ENCODE data around the gene F5. TPM values are rescaled to one million over a fixed set of nuclear protein-coding genes. Genes with fewer than 3 reads are reported as not detected.
A peak's percentile ranks its signal among the peaks of the same experiment; 100 is the strongest.

Gene F5
- total and polyA plus RNA-seq, 10 of the 15 experiments (the other 5 are each of a cell fraction or from before 2014, with no cell fraction given) = under 0.01 to 3.8 (median 0.40) TPM

- ChIA-PET CTCF (no interaction called here), POLR2A (no interaction called here), RAD21 (ENCODE audit: unreplicated experiment) (no interaction called here), SMC1A (ENCODE audit: uncharacterized antibody, unreplicated experiment) (interaction anchor here (1.1 kb wide), 1 partner anchor 124 kb away, joined by 5 read pairs; no protein-coding TSS in a partner anchor)
- intact Hi-C loops (cut with micrococcal nuclease; ENCODE audit: unreplicated experiment) (loop anchor here (5.0 kb wide), 1 partner anchor 36 kb away; no protein-coding TSS in a partner anchor), in situ Hi-C loops (cut with MboI) (no loop called here)
- no peak overlapping the region for H3K4me3 ChIP-seq
- BruUV-seq (replicated peaks) = no TSS peak
- H3K36me3 ChIP-seq (ENCODE audit: control insufficient read depth in 2 of 2, insufficient read depth in 2 of 2, low read length in 1 of 2) = no peaks in the 10 kb centered on the region
- peaks cover 5% of the 10 kb centered on the region; the same call in 1 of the 2 replicates for H3K4me1 ChIP-seq (ENCODE audit: control insufficient read depth, insufficient read depth, low read length)
- ATAC-seq = no peak
- H2AFZ ChIP-seq (ENCODE audit: control insufficient read depth, low read depth, low read length) = no peak overlapping the region
- no peaks in the 10 kb centered on the region; a peak in 1 of 4 replicates for H3K27me3 ChIP-seq (replicated peaks in 1 of 2; ENCODE audit: control insufficient read depth in 2 of 2, insufficient read depth in 2 of 2, low read length in 1 of 2)
- DNase-seq (ENCODE audit: low read depth, low spot score) = no peak
- H3K9me3 ChIP-seq (replicated peaks; ENCODE audit: control insufficient read depth, insufficient read depth, low read length) = no peaks in the 10 kb centered on the region
- H3K27ac ChIP-seq (ENCODE audit: control insufficient read depth, insufficient read depth) = no peak overlapping the region
- H3K4me2 ChIP-seq (ENCODE audit: control insufficient read depth, insufficient read depth) = no peak overlapping the region
- H3K9ac ChIP-seq (ENCODE audit: control insufficient read depth, insufficient read depth, low read length) = no peak overlapping the region
- no peaks in the 10 kb centered on the region for H4K20me1 ChIP-seq (ENCODE audit: control insufficient read depth, insufficient read depth)
- 0% methylated on average over 1 of the region's 1 CpG for WGBS (ENCODE audit: insufficient coverage, insufficient replicate concordance, low lambda C conversion rate, missing lambda C conversion rate)
- no peak for TF ChIP-seq GATAD2B (conservative IDR thresholded peaks at IDR 0.05; ENCODE audit: low read depth)
- TF ChIP-seq, protein P1, sequence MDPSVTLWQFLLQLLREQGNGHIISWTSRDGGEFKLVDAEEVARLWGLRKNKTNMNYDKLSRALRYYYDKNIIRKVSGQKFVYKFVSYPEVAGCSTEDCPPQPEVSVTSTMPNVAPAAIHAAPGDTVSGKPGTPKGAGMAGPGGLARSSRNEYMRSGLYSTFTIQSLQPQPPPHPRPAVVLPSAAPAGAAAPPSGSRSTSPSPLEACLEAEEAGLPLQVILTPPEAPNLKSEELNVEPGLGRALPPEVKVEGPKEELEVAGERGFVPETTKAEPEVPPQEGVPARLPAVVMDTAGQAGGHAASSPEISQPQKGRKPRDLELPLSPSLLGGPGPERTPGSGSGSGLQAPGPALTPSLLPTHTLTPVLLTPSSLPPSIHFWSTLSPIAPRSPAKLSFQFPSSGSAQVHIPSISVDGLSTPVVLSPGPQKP (IDR thresholded peaks at IDR 0.05; ENCODE audit: low read depth, low read length) = no peak
- TF ChIP-seq TCF12 (IDR thresholded peaks at IDR 0.05; ENCODE audit: low read depth, low read length) = no peak
- no peak for FAIRE-seq
- H3K79me2 ChIP-seq (ENCODE audit: control insufficient read depth, insufficient read depth, low read length) = no peaks in the 10 kb centered on the region
These were observed 1.8 kb upstream of the F5 start for GRCh38 chr1:169588112-169588511.

DNA sequence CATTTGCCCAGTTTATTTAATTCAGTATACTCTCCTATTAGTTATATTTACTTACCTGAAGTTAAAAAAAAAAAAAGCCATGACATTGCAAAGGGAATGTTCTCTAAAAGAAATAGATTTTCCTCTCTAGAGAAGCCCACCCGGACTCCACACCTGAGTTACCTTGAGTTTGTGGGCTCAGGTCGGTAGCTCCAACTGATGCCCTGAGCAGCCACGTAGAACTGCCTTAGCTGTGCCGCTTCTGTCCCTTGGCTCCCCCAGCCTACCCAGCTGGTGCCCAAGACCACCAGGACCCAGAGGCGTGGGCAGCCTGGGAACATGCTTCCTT, 250 bp downstream of the F5 start:
- WGBS (ENCODE audit: insufficient coverage, insufficient replicate concordance, low lambda C conversion rate, missing lambda C conversion rate) = 1% methylated on average over 5 of the region's 5 CpGs
- DNase-seq (ENCODE audit: low read depth, low spot score) (no peak), FAIRE-seq (no peak), ATAC-seq (peak; percentile 52)
- SMC1A ChIA-PET (ENCODE audit: uncharacterized antibody, unreplicated experiment) = interaction anchor here (0.8 to 2.7 kb wide), 10 partner anchors 16 to 1184 kb away, joined by 3 to 25 read pairs (median 9); no protein-coding TSS in a partner anchor
- RAD21 ChIA-PET (ENCODE audit: unreplicated experiment) = interaction anchor here (0.8 to 2.4 kb wide), 15 partner anchors 9 to 224 kb away, joined by 3 to 26 read pairs (median 4); a partner anchor contains a TSS
- H4K20me1 ChIP-seq (ENCODE audit: control insufficient read depth, insufficient read depth) = no peaks in the 10 kb centered on the region
- H3K79me2 ChIP-seq (ENCODE audit: control insufficient read depth, insufficient read depth, low read length) = no peaks in the 10 kb centered on the region
- CTCF ChIA-PET = interaction anchor here (0.6 to 5.6 kb wide), 23 partner anchors 9 to 628 kb away, joined by 3 to 78 read pairs (median 4); no protein-coding TSS in a partner anchor
- no peak overlapping the region for H3K9ac ChIP-seq (ENCODE audit: control insufficient read depth, insufficient read depth, low read length)
- H3K4me3 ChIP-seq = 0 out of 2 replicates have a peak overlapping the region, but pooled peaks have one; percentile 15
- no peaks in the 10 kb centered on the region for H3K36me3 ChIP-seq (ENCODE audit: control insufficient read depth in 2 of 2, insufficient read depth in 2 of 2, low read length in 1 of 2)
- H3K9me3 ChIP-seq (replicated peaks; ENCODE audit: control insufficient read depth, insufficient read depth, low read length) = no peaks in the 10 kb centered on the region
- H3K4me2 ChIP-seq (ENCODE audit: control insufficient read depth, insufficient read depth) = peak overlapping the region; percentile 32
- H3K27ac ChIP-seq (ENCODE audit: control insufficient read depth, insufficient read depth) = no peak overlapping the region
- in situ Hi-C loops (cut with MboI) = no loop called here
- peak overlapping the region; percentile 45 for H2AFZ ChIP-seq (ENCODE audit: control insufficient read depth, low read depth, low read length)
- intact Hi-C loops (cut with micrococcal nuclease; ENCODE audit: unreplicated experiment) = loop anchor here (1.0 to 5.0 kb wide), 3 partner anchors 34 to 223 kb away; partner anchors contain the start of gene SELL
- H3K27me3 ChIP-seq (replicated peaks in 1 of 2; ENCODE audit: control insufficient read depth in 2 of 2, insufficient read depth in 2 of 2, low read length in 1 of 2) = no peaks in the 10 kb centered on the region; a peak in 1 of 4 replicates
- no TSS peak for BruUV-seq (replicated peaks)
- POLR2A ChIA-PET = no interaction called here
- H3K4me1 ChIP-seq (ENCODE audit: control insufficient read depth, insufficient read depth, low read length) = peaks cover 5% of the 10 kb centered on the region; the same call in 1 of the 2 replicates
- TF ChIP-seq, protein P2, sequence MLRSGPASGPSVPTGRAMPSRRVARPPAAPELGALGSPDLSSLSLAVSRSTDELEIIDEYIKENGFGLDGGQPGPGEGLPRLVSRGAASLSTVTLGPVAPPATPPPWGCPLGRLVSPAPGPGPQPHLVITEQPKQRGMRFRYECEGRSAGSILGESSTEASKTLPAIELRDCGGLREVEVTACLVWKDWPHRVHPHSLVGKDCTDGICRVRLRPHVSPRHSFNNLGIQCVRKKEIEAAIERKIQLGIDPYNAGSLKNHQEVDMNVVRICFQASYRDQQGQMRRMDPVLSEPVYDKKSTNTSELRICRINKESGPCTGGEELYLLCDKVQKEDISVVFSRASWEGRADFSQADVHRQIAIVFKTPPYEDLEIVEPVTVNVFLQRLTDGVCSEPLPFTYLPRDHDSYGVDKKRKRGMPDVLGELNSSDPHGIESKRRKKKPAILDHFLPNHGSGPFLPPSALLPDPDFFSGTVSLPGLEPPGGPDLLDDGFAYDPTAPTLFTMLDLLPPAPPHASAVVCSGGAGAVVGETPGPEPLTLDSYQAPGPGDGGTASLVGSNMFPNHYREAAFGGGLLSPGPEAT (IDR thresholded peaks at IDR 0.05; ENCODE audit: low read depth) = no peak
- TF ChIP-seq MTA3 (IDR thresholded peaks at IDR 0.05; ENCODE audit: borderline replicate concordance, low read length) (no peak), ZBTB11 (CRISPR knock-in tag; IDR thresholded peaks at IDR 0.05) (no peak), ZSCAN29 (IDR thresholded peaks at IDR 0.05) (no peak), ZZZ3 (IDR thresholded peaks at IDR 0.05; ENCODE audit: control insufficient read depth, insufficient read length, low read depth) (no peak), ESRRA (IDR thresholded peaks at IDR 0.05; ENCODE audit: low read length) (no peak), SIN3A (IDR thresholded peaks at IDR 0.05; ENCODE audit: low read depth, low read length) (no peak), RFX5 (IDR thresholded peaks at IDR 0.05; ENCODE audit: low read depth, low read length) (no peak), RB1 (IDR thresholded peaks at IDR 0.05; ENCODE audit: borderline replicate concordance) (no peak)

All from GM12878 (cell line).